M059J (cell line): Measurements from ENCODE around the gene KIAA0232. TPM values are rescaled to one million over a fixed set of nuclear protein-coding genes. Genes with fewer than 3 reads are reported as not detected.

ENCODE experiments used
- DNase-seq: peaks from one replicate; pipeline ENCODE4 v3.0.0-alpha.2; 2012; ENCODE audit warnings: low read depth
- total RNA-seq: library from RNA; depleted of rRNA; stranded (reverse); fragments of >200 nt; shearing (Covaris generic); gene quantifications from 2 replicates; pipeline ENCODE4 v1.2.3, GENCODE V29; 2014; rRNA removed

Gene KIAA0232, protein sequence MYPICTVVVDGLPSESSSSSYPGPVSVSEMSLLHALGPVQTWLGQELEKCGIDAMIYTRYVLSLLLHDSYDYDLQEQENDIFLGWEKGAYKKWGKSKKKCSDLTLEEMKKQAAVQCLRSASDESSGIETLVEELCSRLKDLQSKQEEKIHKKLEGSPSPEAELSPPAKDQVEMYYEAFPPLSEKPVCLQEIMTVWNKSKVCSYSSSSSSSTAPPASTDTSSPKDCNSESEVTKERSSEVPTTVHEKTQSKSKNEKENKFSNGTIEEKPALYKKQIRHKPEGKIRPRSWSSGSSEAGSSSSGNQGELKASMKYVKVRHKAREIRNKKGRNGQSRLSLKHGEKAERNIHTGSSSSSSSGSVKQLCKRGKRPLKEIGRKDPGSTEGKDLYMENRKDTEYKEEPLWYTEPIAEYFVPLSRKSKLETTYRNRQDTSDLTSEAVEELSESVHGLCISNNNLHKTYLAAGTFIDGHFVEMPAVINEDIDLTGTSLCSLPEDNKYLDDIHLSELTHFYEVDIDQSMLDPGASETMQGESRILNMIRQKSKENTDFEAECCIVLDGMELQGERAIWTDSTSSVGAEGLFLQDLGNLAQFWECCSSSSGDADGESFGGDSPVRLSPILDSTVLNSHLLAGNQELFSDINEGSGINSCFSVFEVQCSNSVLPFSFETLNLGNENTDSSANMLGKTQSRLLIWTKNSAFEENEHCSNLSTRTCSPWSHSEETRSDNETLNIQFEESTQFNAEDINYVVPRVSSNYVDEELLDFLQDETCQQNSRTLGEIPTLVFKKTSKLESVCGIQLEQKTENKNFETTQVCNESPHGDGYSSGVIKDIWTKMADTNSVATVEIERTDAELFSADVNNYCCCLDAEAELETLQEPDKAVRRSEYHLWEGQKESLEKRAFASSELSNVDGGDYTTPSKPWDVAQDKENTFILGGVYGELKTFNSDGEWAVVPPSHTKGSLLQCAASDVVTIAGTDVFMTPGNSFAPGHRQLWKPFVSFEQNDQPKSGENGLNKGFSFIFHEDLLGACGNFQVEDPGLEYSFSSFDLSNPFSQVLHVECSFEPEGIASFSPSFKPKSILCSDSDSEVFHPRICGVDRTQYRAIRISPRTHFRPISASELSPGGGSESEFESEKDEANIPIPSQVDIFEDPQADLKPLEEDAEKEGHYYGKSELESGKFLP (N-terminal part only)
- 14.3 and 18.5 TPM in 2 replicates for total RNA-seq

DNA sequence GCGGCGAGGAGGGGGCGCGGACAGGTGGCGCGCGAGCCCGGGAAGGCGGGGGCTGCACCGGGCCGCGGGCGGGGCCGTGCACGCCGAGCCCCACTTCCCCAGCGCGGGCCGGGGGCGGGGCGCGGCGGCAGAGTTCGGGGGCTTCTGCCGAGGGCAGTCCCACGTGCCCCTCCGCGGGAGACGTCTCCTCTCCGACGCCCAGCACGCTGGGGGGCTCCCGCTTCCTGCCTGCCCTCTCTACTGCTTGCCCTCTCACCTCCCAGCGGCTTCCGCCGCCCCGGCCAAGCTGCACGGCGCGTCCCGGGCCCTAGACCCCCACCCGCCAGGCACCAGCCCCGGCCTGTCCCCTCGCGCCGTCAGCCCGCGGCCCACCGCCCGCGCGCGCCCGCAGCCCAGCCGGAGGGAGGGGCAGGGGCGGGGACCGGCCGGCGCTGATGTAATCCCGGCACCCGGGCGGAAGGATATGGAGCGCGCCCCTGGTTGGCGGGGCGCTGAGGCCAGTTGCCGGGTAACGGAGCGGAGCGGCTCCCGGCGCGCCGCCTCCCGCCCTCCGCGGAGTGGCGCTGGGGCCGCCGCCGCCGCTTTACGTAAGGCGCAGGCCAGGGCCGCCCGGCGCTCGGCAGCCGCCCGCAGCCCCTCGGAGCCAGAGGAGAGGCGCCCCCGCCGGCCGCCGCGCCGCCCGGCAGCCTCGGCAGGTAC, at the start of gene KIAA0232:
TSS of gene KIAA0232 (plus strand) at position 581 of the 699 bp plus-strand sequence. CDS start 41,727 bp downstream, outside the sequence.
- peak; percentile 81 for DNase-seq

DNA sequence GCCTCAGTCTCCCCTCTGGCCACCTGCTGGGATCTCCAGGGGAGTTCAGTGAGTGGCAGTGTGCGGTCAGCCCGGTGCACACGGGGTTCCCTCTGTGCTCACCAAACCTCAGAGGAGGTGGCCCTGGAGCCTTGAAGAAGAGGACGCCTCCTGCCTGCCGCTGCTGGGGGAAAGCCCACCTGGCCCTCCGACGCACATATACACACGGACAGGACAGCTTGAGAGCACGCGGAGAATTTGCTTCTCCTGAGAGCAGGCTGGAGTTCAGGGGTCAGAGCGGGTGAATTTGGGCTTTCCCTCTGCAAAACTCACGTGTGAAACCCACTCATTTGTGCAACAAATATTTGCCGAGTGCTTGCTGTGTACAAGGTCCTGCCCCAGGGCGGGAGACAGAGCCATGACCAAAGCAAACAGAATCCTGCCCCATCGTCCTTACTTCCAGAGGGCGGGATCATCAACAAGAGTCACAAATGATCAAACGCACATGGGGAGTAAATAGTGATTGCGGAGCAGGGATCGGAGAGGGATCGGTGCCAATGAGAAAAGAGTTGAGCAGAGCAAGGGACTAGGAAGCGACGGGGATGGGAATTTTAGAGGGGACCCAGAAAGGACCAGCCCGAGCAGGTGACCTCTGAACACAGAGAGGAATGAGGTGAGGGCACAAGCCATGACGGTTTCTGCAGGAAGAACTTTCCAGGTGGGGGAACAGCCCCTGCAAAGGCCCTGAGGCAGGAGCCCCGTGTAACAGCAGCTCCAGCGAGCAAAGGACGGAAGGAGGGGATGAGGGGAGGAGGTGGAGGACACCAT, 49.0 kb upstream of the KIAA0232 start:
- DNase-seq, result no peak

DNA sequence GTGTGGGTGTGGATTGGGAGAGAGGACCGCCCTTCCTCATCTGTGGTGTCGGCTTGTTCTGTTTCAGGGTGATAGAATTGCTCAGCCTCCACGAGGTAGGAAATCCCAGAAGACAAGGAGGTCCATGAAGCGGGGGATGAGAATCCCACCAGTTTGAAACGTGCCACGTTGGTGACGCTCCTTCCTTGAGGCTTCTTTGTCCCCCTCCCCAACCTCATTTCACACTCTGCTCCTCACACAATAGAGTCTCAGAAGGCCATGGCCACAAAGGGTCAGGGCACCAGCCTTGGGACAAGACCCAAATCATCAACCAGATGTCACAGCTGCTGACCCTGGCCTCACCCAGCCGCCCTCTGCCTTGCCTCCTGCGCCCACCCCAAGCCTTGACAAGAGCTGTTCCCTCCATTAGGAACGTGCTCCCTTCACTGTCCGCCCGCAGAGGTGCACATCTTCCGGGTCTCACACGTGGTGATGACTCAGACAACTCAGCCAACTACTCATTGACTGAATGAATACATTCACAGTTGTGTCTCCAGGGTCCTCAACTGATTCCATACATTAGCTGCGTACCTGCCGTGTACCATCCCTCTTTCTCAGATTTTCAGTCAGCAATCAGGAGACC, 48.3 kb upstream of the KIAA0232 start:
- no peak for DNase-seq

DNA sequence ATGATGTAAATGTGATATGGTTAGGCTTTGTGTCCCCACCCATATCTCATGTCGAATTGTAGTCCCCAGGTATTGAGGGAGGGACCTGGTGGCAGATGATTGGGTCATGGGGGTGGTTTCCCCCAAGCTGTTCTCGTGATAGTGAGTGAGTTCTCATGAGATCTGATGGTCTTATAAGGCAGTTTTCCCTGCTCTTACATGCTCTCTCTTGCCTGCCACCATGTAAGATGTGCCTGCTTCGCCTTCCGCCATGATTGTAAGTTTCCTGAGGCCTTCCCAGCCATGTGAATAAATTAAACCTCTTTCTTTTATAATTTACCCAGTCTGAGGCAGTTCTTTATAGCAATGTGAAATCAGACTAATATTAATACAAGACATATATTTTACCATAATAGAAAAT, 42.6 kb upstream of the KIAA0232 start:
- DNase-seq, result no peak

DNA sequence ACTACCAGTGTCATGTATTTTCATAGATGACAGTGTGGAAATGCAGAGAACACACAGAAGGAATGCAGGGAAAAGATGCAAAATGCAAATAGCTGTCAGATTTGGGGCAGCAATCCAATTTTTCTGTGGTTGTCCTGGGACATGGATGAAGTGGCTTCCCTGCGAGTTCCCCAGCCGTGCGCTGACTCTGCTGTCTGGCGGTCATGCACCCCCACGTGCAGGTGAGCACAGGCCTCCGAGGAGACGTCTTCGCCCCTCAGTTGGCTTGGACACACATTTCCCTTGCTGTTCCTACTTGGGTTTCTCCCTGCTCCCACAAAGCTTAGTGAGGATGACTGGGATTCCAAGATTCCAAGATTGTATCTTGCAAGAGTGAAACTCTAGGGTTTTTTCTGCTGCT, 42.2 kb upstream of the KIAA0232 start:
- DNase-seq, result no peak

DNA sequence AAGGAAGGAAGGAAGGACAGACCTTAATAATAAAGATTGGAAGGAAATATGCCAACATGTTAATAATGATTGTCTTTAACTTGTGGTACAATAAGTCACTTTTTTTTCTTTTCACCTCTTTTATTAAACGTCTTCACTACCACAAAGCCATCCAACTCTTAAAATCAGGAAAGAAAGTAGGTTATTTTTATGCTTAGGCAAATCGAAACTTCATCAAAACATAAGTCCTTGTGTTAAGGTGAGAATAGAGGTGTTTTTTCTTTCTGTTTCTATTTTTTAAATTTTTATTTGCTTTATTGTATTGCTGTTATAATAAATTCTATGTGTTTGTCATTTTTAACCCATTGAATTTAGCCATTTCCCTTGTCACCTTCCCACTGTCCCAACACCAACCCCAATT, 40.0 kb upstream of the KIAA0232 start:
- DNase-seq, result no peak

DNA sequence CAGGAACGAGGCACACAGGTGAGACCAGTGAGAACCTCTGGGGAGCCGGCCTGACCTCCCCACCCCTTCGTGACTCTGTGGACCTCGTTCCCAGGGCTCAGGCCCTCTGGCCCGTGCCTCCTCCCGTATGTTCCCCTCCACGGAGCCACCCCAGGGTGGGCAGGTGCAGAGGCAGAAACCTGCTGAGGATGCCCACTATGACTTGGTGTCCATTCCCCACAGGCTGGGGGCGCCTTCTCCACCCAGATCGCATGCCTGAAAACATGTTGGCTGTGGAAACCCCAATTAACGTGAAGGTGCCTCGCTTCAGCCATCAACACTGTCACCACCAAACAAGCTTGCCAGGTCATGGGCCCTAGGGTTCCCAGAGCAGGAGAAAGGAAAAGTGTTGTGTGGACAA, 39.5 kb upstream of the KIAA0232 start:
- DNase-seq, result no peak

DNA sequence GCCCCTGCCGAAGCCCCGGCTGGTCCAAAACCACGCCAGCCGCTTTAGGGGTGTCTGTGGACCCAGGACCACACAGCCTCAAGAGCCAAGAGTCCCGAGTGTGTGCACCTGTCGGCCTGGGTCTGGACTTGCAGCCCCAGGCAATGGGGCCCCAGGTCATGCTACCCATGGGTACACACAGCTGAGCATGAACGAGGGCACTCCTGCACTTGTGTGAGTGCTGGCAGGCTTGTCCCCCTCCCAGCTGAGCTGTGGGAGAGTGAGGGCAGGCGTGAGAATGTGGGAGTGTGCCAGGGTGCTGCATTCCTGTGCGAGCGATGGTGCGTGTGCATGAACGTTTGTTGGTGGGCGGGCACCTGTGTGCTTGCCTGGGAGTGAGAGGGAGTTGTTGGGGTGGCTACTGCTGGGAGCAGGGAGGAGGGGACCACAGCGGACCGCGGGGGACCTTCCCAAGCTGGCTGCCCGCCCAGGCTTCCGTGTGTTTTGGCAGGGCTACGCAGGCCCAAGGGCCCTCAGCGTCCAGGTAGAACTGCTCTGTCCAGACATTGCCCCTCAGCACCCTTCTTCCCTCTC, 35.7 kb upstream of the KIAA0232 start:
- DNase-seq, result peak; percentile 26

DNA sequence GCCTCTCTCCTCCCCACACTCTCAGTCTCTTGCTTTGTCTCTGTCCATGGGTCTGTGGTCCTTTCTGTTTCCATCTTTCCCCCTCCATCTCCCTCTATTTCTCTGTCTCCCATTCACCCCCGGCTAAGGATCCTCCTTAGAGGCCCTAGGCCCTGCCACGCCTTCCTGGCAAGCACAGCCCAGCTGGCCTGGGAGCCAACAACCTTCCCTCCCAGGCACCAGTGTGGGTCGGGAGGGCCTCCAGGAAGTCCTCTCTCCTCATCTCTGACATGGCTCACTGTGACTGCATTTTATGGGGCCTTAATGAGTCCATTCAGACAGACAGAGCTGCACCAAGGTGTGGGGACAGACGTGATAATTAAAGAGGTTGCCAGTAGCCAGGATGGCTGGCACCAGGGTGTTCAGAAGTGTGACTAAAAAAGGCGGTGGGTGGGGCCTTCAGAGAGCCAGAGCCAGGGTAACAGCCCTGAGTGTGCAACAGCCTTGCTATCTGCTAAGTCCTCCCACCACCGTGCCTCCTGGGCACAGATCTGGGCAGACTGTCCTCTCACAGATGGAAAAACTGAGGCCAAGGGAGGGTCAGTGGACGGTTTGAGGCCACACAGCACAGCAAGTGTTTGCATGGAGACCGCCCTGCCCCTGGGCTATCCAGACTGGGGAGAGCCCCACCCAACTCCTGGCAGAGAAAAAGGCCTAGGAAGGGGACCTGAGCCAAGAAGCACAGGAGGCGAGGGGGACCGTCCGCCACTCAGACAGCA, 35.1 kb upstream of the KIAA0232 start:
- DNase-seq, result peak; percentile 45

DNA sequence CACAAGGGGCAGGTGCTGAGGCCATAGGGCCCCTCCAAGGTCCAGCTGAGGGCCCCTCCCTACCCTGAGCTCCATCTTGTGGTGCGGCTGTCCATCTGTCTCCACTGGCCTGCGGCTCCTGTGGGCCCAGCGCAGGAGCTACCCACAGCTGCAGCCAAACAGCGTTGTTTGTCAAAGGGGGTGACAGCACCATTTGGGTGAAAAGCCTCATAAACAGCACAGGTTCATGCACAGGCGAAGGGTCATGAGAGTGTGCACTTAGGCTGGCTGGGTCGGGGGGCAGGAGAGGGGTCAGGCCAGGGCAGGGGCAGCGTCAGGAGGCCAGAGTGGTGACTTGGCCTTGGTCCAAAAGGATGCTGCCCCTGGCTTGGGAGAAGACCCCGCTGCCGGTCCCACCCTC, 34.2 kb upstream of the KIAA0232 start:
- DNase-seq, result no peak

DNA sequence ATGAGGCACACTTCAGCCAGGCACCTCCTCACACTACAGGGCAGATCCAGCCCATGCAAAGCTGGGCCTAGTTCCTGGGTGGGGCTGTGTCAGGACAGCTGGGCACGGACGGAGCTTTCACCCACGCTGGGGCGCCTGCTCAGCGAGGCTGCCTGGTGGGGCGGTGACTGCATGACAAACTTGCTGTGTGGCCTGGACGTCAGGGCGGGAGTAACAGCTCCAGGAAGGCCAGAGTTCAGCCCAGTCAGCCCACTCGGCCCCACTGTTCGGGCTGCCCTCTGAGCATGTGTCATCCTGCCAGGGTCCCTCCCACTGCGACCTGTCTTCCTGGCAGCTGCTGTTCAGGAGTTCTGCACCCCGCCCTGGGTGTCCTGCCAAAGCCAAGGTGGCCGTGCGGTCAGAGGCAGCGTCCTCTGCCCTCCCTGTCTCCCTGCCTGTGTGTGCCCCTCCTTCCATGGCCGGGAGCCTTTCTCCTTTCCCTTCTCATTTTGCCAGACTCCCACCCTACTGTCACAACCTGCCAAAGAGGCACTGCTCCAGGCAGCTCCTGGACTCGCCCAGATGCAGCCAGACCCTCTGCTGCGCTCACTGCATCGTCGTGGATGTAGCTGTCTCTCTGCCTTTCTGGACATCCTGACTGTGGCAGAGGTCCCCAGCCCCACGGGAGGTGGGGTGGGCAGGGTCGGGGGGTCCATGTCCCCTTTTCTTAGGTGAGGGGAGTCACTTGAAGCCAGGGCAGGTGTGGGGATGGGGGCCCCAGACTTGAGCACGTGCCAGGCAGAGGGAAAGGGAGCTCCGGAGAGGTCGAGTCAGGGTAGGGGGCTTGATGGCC, 33.0 kb upstream of the KIAA0232 start:
- DNase-seq, result peak; percentile 70

DNA sequence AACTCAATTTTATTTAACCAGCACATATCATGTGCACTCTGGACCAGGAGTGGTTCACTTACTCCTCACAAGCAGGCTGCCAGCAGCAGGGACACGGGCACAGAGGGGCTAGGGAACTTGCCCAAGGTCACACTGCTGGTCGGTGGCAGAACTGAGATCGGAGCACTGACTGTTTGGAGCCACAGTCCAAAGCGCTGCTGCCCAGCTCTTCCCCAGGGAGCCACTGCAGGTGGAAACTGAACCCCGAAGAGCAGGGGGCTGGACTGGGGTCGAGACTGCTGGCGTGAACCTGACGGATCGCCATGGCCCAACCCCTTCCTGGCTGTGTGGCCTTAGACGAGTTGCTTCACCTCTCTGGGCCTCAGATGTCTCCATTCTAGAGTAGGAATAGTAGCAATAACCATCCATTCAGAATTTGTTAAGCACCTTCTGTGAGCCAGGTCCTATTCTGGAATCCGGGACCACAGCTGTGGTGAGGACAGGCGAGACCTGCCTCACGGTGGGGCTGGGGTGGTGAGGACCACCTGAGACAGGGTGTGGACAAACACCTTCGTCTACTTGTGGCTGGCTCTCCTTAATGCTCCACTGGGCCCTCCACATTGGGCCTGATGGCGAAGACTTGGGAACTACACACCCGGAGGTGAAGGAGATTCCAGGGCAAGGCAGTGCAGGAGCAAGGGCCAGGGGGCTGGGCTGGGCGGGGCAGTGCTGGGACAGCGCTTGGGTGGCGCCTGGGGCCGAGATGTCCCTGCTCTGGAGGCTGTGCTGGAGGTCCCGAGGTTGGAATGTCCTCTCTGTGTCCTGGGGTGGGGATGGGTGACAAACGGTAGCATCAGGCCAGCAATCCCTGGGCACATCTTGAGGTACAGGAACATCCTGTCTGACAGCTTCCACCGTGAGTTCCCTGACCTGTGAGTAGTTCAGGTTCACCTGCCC, 32.0 kb upstream of the KIAA0232 start:
- no peak for DNase-seq

DNA sequence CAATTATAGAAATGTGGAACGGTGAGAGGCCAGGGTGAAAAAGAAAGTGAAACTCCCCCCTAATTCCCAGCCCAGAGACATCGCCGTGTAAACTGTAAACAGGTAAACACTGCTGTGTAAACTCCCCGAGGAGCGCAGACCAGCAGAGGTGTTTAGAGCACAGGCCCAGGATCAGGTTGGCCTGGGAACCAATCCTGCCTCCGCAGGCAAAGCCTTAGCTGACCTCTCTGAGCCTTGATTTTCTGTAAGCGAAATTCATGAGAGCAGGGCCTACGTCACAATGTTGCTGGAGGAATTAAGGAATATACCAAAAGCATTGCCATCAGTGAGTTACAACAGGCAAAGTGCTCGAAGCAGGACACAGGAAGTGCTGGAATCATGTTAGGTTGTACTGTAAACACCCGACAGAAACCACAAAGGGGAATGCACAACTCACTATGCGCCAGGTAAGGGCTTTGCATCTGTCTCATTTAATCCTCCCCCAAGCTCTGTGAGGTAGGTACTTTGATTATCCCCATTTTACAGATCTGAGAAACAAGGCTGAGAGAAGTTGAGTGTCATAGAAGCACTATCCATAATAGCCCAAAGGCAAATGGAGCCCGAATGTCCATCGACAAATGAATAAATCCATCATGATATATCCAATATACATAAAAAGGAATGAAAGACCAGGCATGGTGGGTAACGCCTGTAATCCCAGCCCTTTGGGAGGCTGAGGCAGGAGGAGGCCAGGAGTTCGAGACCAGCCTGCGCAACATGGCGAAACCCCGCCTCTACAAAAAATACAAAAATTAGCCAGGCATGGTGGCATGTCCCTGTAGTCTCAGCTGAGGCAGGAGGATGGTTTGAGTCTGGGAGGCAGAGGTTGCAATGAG, 30.7 kb upstream of the KIAA0232 start:
- DNase-seq, result peak; percentile 24

DNA sequence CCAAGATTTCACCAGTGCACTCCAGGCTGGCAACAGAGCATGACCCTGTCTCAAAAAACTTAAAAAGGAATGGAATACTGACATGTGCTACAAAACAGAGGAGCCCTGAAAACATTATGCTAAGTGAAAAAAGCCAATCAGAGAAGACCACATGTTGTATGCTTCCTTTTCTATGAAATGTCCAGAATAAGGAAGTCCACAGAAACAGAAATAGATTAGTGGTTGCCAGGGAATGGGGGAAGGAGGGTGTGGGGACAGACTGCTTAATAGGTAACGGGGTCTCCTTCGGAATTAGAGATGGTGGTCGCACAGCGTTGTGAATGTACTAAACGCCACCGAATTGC, 30.1 kb upstream of the KIAA0232 start:
- DNase-seq, result no peak

DNA sequence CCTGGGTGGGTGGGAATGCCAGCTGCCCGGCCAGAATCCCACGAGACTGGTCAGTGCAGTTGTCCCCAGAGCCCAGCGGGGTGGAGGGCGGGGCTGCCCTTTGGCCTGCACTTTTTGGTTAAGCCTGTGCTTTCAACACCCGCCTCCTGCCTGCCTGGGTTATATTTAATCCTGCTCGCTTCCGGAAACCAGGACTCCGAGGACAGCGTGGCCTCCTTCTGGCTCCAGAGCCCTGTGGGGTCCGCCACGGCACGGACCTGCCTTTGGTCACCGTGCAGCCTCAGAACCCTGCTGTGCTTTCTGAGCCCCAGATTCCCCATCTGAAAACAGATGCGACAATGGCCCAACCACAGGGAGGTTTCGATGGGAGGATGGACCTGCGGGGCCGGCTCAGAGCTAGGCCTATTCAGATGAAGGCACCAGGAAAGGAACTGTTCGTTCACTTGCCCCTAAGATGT, 29.4 kb upstream of the KIAA0232 start:
- DNase-seq, result no peak

DNA sequence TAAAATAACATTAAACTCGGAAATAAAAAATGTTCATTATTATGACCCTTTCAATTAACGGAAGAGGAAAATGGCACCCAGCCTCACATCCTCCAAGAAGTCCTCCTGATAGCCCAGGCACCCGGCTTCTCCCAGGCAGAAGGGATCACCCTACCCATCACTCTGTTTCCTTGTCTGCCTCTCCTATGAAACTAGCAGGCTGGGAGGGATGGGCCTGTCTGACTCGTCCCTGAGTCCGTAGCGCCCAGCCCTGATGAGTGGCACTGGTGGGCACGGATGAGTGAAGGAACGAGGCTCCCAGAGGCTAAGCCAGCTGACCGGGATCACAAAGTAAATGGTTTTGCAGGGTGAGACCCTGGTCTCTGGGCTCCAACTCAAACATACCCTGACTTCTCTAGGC, 28.6 kb upstream of the KIAA0232 start:
- no peak for DNase-seq
